GM04503 (cell line): ENCODE measurements around the gene MAP3K14.
"Not testable (repeated sequence)": the region's sequence is repeated elsewhere in the genome, so short reads cannot be mapped to it uniquely, and the experiment has no call there.

Source experiments
- DNase-seq: peaks from one replicate; pipeline ENCODE4 v3.0.0-alpha.2; 2012; ENCODE audit warnings: low read depth

The MAP3K14 gene

GRCh38 chr17:45315648-45316433, 979 bp downstream of the MAP3K14 start:
- DNase-seq: no peak

- DNase-seq: no peak
Observed at GRCh38 chr17:45314741-45315647, 1.8 kb downstream of the MAP3K14 start.

- no peak for DNase-seq
Observed at GRCh38 chr17:45313996-45314740, 2.7 kb downstream of the MAP3K14 start.

- DNase-seq: no peak
Observed at GRCh38 chr17:45313421-45313771, 3.4 kb downstream of the MAP3K14 start.

- no peak for DNase-seq
Observed at GRCh38 chr17:45312477-45313420, 4.1 kb downstream of the MAP3K14 start.

GRCh38 chr17:45311760-45312476, 4.9 kb downstream of the MAP3K14 start:
- DNase-seq: no peak

GRCh38 chr17:45311401-45311759, 5.4 kb downstream of the MAP3K14 start:
- no peak for DNase-seq

- no peak for DNase-seq
Observed at GRCh38 chr17:45310380-45311324, 6.2 kb downstream of the MAP3K14 start.

GRCh38 chr17:45309400-45309799, 7.4 kb downstream of the MAP3K14 start:
- no peak for DNase-seq

GRCh38 chr17:45308840-45309239, 8.0 kb downstream of the MAP3K14 start:
- no peak for DNase-seq

GRCh38 chr17:45308016-45308365, 8.8 kb downstream of the MAP3K14 start:
- DNase-seq: no peak

GRCh38 chr17:45307290-45308015, 9.4 kb downstream of the MAP3K14 start:
- DNase-seq: peak; percentile 88

- DNase-seq: no peak
Observed at GRCh38 chr17:45306623-45307022, 10.2 kb downstream of the MAP3K14 start.

- no peak for DNase-seq
Observed at GRCh38 chr17:45306094-45306493, 10.7 kb downstream of the MAP3K14 start.

GRCh38 chr17:45305530-45306087, 11.2 kb downstream of the MAP3K14 start:
- peak; percentile 68 for DNase-seq

GRCh38 chr17:45302649-45303173, 14.1 kb downstream of the MAP3K14 start:
- DNase-seq: no peak

GRCh38 chr17:45302220-45302619, 14.6 kb downstream of the MAP3K14 start:
- DNase-seq: not testable (repeated sequence)

GRCh38 chr17:45301674-45302073, 15.1 kb downstream of the MAP3K14 start:
- no peak for DNase-seq
